ENCODE data around the gene SLC39A13.

GRCh38 chr11:47409440-47410369 lies 1.3 kb downstream of the SLC39A13 start:
- TF ChIP-seq ZFX (IDR thresholded peaks at IDR 0.05; ENCODE audit: borderline replicate concordance) (no peak), CTCF (IDR thresholded peaks at IDR 0.05) (no peak)

Measured in 22Rv1 (cell line).